GM12878 (cell line): ENCODE measurements around the gene PPARA. TPM values are rescaled to one million over a fixed set of nuclear protein-coding genes. Genes with fewer than 3 reads are reported as not detected.

ENCODE experiments used
- BRCA1 ChIP-seq: IDR thresholded peaks from 2 replicates; pipeline ENCODE4 v1.6.1; 2011; ENCODE audit warnings: low read depth, low read length, improper control_type of control experiment
- FOXK2 ChIP-seq: fragments of 450-650 bp; IDR thresholded peaks from 2 replicates; pipeline ENCODE4 v1.6.1; 2017; ENCODE audit warnings: mild to moderate bottlenecking, moderate library complexity
- HDAC2 ChIP-seq: fragments of 200-600 bp; sonication (generic); IDR thresholded peaks from 2 replicates; pipeline ENCODE4 v1.6.1; 2017
- IKZF1 ChIP-seq: fragments of 450-650 bp; conservative IDR thresholded peaks from 2 replicates; pipeline ENCODE4 v1.6.1; 2017; ENCODE audit warnings: antibody characterized with exemption, mild to moderate bottlenecking
- IRF3 ChIP-seq: fragments of 450-650 bp; IDR thresholded peaks from 2 replicates; pipeline ENCODE4 v1.6.1; 2014; ENCODE audit warnings: mild to moderate bottlenecking
- JUND ChIP-seq: IDR thresholded peaks from 2 replicates; pipeline ENCODE4 v1.6.1; 2012; ENCODE audit warnings: low read depth, mild to moderate bottlenecking, low read length, improper control_type of control experiment, moderate library complexity
- KLF5 ChIP-seq: fragments of 450-650 bp; IDR thresholded peaks from 2 replicates; pipeline ENCODE4 v1.6.1; 2014; ENCODE audit warnings: mild to moderate bottlenecking; ENCODE audit not compliant: partially characterized antibody
- MEF2A ChIP-seq: IDR thresholded peaks from 2 replicates; pipeline ENCODE4 v1.6.1; 2011; ENCODE audit warnings: low read depth, mild to moderate bottlenecking, low read length, moderate library complexity; ENCODE audit not compliant: insufficient read depth
- NFXL1 ChIP-seq: fragments of 450-650 bp; IDR thresholded peaks from 2 replicates; pipeline ENCODE4 v1.6.1; 2017; ENCODE audit warnings: antibody characterized with exemption, mild to moderate bottlenecking, borderline replicate concordance
- NFYA ChIP-seq: IDR thresholded peaks from 2 replicates; pipeline ENCODE4 v1.6.1; 2011; ENCODE audit warnings: low read depth, mild to moderate bottlenecking, low read length, improper control_type of control experiment, borderline replicate concordance
- ZBTB33 ChIP-seq: fragments of 450-650 bp; IDR thresholded peaks from 2 replicates; pipeline ENCODE4 v1.6.1; 2017; ENCODE audit warnings: mild to moderate bottlenecking
- ZNF24 ChIP-seq: fragments of 450-650 bp; IDR thresholded peaks from 2 replicates; pipeline ENCODE4 v1.6.1; 2017; ENCODE audit warnings: antibody characterized with exemption, mild to moderate bottlenecking
- ZZZ3 ChIP-seq: IDR thresholded peaks from 2 replicates; pipeline ENCODE4 v1.6.1; 2011; ENCODE audit warnings: low read depth; ENCODE audit not compliant: control insufficient read depth, insufficient read length
- polyA plus RNA-seq, 11 experiments: library from polyadenylated mRNA; depleted of rRNA in 4 of 11; unstranded in 6 of 11; stranded (reverse) in 5 of 11; fragments of >200 nt; fragmentation: Nextera tagmentation in 4 of 11; fragmentation: Illumina TruSeq in 1 of 11; extraction: Ambion mirVana in 4 of 11; extraction: Trizol in 1 of 11; gene quantifications; 1 replicate in 1 of 11; 2 replicates in 10 of 11; pipeline versions ENCODE4 v1.2.1 to v1.2.3, GENCODE V29; 2011 to 2016; ENCODE audit warnings: inconsistent platforms in 2 of 11, missing spikeins in 2 of 11, low read depth in 1 of 11
- total RNA-seq, 4 experiments: library from RNA; depleted of rRNA in 3 of 4; stranded (reverse); fragments of >200 nt in 3 of 4; fragmentation: Illumina TruSeq in 1 of 4; extraction: Trizol in 1 of 4; gene quantifications; 2 replicates each; pipeline versions ENCODE4 v1.2.1 to v1.2.3, GENCODE V29; 2013 to 2021
- TF ChIP-seq, protein P1 (sequence below): IDR thresholded peaks from 2 replicates; pipeline ENCODE4 v1.6.1; 2012; ENCODE audit warnings: low read depth, low read length, improper control_type of control experiment
- TF ChIP-seq, protein P2 (sequence below): fragments of 450-650 bp; IDR thresholded peaks from 2 replicates; pipeline ENCODE4 v1.6.1; 2018; ENCODE audit warnings: borderline replicate concordance, mild to moderate bottlenecking; ENCODE audit not compliant: partially characterized antibody
- TF ChIP-seq, protein P3 (sequence below): fragments of 450-650 bp; conservative IDR thresholded peaks from 2 replicates; pipeline ENCODE4 v1.6.1; 2017; ENCODE audit warnings: mild to moderate bottlenecking, moderate library complexity
- TF ChIP-seq, protein P4 (sequence below): IDR thresholded peaks from 2 replicates; pipeline ENCODE4 v1.6.1; 2012; ENCODE audit warnings: mild to moderate bottlenecking, low read depth, low read length

The PPARA gene
- total and polyA plus RNA-seq, 10 of the 15 experiments (the other 5 are each of a cell fraction or from before 2014, with no cell fraction given) = 0.72 to 10.4 (median 4.6) TPM

DNA sequence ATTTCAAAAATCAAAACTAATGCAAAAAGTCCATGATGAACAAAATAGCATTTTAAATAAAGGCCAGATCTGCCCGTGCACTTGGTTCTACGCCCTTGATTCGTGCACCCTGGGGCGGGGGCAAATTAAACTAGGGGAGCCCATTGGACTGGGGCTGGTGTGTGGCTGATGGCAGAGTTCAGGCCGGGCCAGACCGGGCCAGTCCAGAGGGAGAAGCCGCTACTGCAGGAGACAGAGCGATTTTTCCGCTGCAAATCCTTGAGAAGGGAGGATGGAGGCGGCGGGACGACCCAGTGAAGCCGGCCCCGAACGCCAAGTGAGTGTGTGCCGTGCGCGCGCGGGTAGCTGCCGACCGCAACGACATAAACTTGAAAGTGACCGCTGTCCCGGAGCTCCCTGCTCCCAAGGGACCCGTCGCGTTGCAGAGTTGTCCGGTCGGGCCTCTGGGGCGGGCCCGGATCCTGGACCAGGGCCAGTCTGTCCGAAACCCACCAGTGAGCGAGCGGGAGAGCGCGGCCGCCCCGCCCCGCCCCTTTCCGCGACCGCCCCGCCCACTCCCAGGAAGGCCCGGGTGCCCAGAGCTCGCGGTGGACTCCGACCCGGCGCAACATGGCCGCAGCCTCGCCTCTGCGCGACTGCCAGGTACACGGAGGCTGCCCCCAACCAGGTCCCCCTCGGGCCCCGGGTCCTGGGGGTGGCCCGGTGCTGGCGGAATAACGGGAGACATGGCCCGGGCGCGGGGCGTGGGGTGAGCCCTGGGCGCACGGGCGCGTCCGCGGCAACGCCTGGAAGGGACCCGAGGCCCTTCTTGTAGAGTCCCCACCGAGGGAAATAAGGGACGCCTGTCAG lies 117.3 kb downstream of the PPARA start, which contains the start of gene TTC38 (continued):
- TF ChIP-seq ZZZ3 = no peak
- no peak for TF ChIP-seq IRF3
- TF ChIP-seq NFXL1 = no peak
- no peak for TF ChIP-seq FOXK2
- TF ChIP-seq ZNF24 = no peak
- TF ChIP-seq ZBTB33 = no peak
- TF ChIP-seq, protein P1, sequence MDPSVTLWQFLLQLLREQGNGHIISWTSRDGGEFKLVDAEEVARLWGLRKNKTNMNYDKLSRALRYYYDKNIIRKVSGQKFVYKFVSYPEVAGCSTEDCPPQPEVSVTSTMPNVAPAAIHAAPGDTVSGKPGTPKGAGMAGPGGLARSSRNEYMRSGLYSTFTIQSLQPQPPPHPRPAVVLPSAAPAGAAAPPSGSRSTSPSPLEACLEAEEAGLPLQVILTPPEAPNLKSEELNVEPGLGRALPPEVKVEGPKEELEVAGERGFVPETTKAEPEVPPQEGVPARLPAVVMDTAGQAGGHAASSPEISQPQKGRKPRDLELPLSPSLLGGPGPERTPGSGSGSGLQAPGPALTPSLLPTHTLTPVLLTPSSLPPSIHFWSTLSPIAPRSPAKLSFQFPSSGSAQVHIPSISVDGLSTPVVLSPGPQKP = no peak
- no peak for TF ChIP-seq JUND
- TF ChIP-seq, protein P2, sequence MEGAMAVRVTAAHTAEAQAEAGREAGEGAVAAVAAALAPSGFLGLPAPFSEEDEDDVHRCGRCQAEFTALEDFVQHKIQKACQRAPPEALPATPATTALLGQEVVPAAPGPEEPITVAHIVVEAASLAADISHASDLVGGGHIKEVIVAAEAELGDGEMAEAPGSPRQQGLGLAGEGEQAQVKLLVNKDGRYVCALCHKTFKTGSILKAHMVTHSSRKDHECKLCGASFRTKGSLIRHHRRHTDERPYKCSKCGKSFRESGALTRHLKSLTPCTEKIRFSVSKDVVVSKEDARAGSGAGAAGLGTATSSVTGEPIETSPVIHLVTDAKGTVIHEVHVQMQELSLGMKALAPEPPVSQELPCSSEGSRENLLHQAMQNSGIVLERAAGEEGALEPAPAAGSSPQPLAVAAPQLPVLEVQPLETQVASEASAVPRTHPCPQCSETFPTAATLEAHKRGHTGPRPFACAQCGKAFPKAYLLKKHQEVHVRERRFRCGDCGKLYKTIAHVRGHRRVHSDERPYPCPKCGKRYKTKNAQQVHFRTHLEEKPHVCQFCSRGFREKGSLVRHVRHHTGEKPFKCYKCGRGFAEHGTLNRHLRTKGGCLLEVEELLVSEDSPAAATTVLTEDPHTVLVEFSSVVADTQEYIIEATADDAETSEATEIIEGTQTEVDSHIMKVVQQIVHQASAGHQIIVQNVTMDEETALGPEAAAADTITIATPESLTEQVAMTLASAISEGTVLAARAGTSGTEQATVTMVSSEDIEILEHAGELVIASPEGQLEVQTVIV = no peak
- TF ChIP-seq MEF2A = no peak
- no peak for TF ChIP-seq HDAC2
- TF ChIP-seq KLF5 = no peak
- TF ChIP-seq NFYA = no peak
- no peak for TF ChIP-seq BRCA1
- TF ChIP-seq, protein P3, sequence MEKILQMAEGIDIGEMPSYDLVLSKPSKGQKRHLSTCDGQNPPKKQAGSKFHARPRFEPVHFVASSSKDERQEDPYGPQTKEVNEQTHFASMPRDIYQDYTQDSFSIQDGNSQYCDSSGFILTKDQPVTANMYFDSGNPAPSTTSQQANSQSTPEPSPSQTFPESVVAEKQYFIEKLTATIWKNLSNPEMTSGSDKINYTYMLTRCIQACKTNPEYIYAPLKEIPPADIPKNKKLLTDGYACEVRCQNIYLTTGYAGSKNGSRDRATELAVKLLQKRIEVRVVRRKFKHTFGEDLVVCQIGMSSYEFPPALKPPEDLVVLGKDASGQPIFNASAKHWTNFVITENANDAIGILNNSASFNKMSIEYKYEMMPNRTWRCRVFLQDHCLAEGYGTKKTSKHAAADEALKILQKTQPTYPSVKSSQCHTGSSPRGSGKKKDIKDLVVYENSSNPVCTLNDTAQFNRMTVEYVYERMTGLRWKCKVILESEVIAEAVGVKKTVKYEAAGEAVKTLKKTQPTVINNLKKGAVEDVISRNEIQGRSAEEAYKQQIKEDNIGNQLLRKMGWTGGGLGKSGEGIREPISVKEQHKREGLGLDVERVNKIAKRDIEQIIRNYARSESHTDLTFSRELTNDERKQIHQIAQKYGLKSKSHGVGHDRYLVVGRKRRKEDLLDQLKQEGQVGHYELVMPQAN = peak; percentile 25; the same call in 1 of the 2 replicates
- TF ChIP-seq, protein P4, sequence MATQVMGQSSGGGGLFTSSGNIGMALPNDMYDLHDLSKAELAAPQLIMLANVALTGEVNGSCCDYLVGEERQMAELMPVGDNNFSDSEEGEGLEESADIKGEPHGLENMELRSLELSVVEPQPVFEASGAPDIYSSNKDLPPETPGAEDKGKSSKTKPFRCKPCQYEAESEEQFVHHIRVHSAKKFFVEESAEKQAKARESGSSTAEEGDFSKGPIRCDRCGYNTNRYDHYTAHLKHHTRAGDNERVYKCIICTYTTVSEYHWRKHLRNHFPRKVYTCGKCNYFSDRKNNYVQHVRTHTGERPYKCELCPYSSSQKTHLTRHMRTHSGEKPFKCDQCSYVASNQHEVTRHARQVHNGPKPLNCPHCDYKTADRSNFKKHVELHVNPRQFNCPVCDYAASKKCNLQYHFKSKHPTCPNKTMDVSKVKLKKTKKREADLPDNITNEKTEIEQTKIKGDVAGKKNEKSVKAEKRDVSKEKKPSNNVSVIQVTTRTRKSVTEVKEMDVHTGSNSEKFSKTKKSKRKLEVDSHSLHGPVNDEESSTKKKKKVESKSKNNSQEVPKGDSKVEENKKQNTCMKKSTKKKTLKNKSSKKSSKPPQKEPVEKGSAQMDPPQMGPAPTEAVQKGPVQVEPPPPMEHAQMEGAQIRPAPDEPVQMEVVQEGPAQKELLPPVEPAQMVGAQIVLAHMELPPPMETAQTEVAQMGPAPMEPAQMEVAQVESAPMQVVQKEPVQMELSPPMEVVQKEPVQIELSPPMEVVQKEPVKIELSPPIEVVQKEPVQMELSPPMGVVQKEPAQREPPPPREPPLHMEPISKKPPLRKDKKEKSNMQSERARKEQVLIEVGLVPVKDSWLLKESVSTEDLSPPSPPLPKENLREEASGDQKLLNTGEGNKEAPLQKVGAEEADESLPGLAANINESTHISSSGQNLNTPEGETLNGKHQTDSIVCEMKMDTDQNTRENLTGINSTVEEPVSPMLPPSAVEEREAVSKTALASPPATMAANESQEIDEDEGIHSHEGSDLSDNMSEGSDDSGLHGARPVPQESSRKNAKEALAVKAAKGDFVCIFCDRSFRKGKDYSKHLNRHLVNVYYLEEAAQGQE = no peak
- peak; percentile 60; the same call in 1 of the 2 replicates for TF ChIP-seq IKZF1
